Chondrocyte (in vitro differentiated cells): ENCODE results near the gene IL17RE. TPM values are rescaled to one million over a fixed set of nuclear protein-coding genes. Genes with fewer than 3 reads are reported as not detected.

Experiments used
- DNase-seq: peaks from one replicate; pipeline ENCODE4 v3.0.0; 2021; ENCODE audit warnings: mixed read lengths, low spot score
- H3K27ac Mint-ChIP-seq: one replicate; pipeline ENCODE4 v1.8.0; 2021; ENCODE audit warnings: mild to moderate bottlenecking, moderate library complexity, mixed read lengths; ENCODE audit not compliant: unreplicated experiment
- H3K27me3 Mint-ChIP-seq: 2 replicates; pipeline ENCODE4 v1.8.0; 2021; ENCODE audit warnings: low read depth, mixed read lengths
- H3K36me3 Mint-ChIP-seq: 2 replicates; pipeline ENCODE4 v1.8.0; 2021; ENCODE audit warnings: low read depth, mixed read lengths
- H3K4me1 Mint-ChIP-seq: 2 replicates; pipeline ENCODE4 v1.8.0; 2021; ENCODE audit warnings: low read depth, mild to moderate bottlenecking, mixed read lengths
- H3K4me3 Mint-ChIP-seq: one replicate; pipeline ENCODE4 v1.8.0; 2021; ENCODE audit warnings: mild to moderate bottlenecking, moderate library complexity, mixed read lengths; ENCODE audit not compliant: unreplicated experiment
- H3K9me3 Mint-ChIP-seq: 2 replicates; pipeline ENCODE4 v1.8.0; 2021; ENCODE audit warnings: low read depth, mixed read lengths
- total RNA-seq: library from RNA; stranded (reverse); gene quantifications from 3 replicates; pipeline ENCODE4 v1.2.1, GENCODE V29; 2021
- TF ChIP-seq, protein P1 (sequence below): fragments of 200-600 bp; sonication (generic); IDR thresholded peaks from 2 replicates; pipeline ENCODE4 v1.5.0; 2021; ENCODE audit warnings: antibody characterized with exemption, mild to moderate bottlenecking, moderate library complexity

The IL17RE gene
- total RNA-seq, 1 donor from 2014 or later: 0.42 TPM

- DNase-seq: no peak
- Mint-ChIP-seq H3K9me3 (no peaks in the 10 kb centered on the region), H3K4me3 (no peak overlapping the region), H3K27ac (no peak overlapping the region), H3K36me3 (no peaks in the 10 kb centered on the region), H3K4me1 (peaks cover 34% of the 10 kb centered on the region), H3K27me3 (no peaks in the 10 kb centered on the region)
- TF ChIP-seq, protein P1, sequence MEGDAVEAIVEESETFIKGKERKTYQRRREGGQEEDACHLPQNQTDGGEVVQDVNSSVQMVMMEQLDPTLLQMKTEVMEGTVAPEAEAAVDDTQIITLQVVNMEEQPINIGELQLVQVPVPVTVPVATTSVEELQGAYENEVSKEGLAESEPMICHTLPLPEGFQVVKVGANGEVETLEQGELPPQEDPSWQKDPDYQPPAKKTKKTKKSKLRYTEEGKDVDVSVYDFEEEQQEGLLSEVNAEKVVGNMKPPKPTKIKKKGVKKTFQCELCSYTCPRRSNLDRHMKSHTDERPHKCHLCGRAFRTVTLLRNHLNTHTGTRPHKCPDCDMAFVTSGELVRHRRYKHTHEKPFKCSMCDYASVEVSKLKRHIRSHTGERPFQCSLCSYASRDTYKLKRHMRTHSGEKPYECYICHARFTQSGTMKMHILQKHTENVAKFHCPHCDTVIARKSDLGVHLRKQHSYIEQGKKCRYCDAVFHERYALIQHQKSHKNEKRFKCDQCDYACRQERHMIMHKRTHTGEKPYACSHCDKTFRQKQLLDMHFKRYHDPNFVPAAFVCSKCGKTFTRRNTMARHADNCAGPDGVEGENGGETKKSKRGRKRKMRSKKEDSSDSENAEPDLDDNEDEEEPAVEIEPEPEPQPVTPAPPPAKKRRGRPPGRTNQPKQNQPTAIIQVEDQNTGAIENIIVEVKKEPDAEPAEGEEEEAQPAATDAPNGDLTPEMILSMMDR: no peak
Observed at GRCh38 chr3:9911863-9912262, 9.2 kb downstream of the IL17RE start.

DNA sequence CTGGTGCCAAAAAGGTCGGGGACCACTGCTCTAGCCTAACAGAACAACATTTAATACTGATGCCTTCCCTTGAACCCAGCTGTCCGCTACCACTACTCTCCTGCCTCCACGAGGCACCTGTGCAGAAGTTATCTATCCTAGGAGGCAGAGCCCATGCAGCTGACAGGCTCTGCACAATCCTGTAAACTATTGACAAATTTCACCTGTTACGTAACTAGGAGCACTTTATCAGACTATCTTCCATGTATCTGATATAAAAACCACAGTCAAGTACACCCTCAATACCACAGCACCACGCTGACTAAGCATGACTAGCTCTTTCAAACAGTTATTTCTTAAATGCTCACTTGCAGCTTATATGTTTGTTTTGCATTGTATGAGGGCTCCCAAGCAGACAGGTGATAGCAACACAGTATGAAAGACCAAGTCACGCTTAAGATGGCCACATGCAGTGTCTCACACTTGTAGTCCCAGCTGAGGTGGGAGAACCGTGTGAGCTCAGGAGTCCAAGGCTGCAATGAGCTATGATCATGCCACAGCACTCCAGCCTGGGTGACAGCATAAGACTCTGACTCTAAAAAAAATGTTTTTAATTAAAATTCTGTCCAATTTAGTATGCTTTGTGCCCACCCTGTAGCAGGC, 9.8 kb downstream of the IL17RE start:
- Mint-ChIP-seq H3K4me1 (peaks cover 39% of the 10 kb centered on the region), H3K9me3 (no peaks in the 10 kb centered on the region), H3K27me3 (no peaks in the 10 kb centered on the region), H3K36me3 (no peaks in the 10 kb centered on the region), H3K4me3 (no peak overlapping the region), H3K27ac (no peak overlapping the region)
- TF ChIP-seq, protein P1: no peak
- no peak for DNase-seq

- H3K4me3 Mint-ChIP-seq: no peak overlapping the region
- no peaks in the 10 kb centered on the region for H3K27me3 Mint-ChIP-seq
- peak overlapping the region; percentile 60 for H3K27ac Mint-ChIP-seq
Observed at GRCh38 chr3:9913601-9914000, 11.0 kb downstream of the IL17RE start.

GRCh38 chr3:9914011-9914410, 11.4 kb downstream of the IL17RE start:
- Mint-ChIP-seq H3K4me3 (no peak overlapping the region), H3K27ac (peak overlapping the region; percentile 60), H3K4me1 (peaks cover 45% of the 10 kb centered on the region), H3K36me3 (no peaks in the 10 kb centered on the region), H3K27me3 (no peaks in the 10 kb centered on the region), H3K9me3 (no peaks in the 10 kb centered on the region)
- TF ChIP-seq, protein P1: no peak
- no peak for DNase-seq

More at GRCh38 chr3:9913601-9914000, 11.0 kb downstream of the IL17RE start:
- Mint-ChIP-seq H3K9me3 (no peaks in the 10 kb centered on the region), H3K36me3 (no peaks in the 10 kb centered on the region), H3K4me1 (peaks cover 45% of the 10 kb centered on the region)
- TF ChIP-seq, protein P1: no peak
- no peak for DNase-seq

DNA sequence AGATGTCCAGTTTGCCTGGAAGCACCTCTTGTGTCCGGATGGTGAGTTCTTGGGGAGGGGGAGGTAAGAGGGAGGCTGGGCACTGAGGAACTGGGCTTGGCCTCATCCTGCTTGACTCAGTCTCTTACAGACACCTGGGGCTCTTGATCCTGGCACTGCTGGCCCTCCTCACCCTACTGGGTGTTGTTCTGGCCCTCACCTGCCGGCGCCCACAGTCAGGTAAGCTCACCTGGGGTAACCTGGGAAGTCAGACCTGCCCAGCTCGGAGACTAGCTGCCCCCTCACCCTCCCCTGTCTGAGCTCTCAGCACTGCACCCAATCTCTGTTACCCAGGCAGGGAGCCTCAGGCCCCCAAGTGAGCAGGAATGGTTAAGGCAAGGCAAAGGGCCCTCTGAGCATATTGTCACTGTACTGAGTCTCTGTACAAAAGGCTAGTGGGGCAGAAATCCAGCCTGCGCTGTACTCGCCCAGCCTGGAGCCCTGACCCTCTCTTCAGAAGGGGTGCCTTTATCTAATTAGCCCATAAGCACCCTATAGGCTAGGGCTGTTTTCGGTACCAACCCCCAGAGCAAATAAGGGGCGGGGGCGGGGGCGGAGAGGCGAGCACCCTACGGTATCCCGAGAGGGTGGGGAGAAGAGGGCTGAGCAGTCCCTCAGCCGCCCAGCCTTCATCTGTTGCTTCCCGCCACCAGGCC, 12.1 kb downstream of the IL17RE start:
- H3K27ac Mint-ChIP-seq: no peak overlapping the region

More for the DNA sequence above, 12.1 kb downstream of the IL17RE start:
- TF ChIP-seq, protein P1: no peak
- Mint-ChIP-seq H3K4me3 (peak overlapping the region; percentile 19), H3K4me1 (peaks cover 45% of the 10 kb centered on the region), H3K9me3 (no peaks in the 10 kb centered on the region), H3K36me3 (no peaks in the 10 kb centered on the region), H3K27me3 (no peaks in the 10 kb centered on the region)
- DNase-seq: no peak
